Aorta (tissue), 5 donors: ENCODE measurements around the gene DONSON. TPM values are rescaled to one million over a fixed set of nuclear protein-coding genes. Genes with fewer than 3 reads are reported as not detected.

Experiments used
- ATAC-seq: fragments of 200-7000 bp; cut with Tn5 transposase; one replicate; pipeline ENCODE4 v1.9.1; 2022; ENCODE audit warnings: moderate library complexity; ENCODE audit not compliant: low FRiP score
- DNase-seq, 2 donors: peaks; one replicate each; pipeline ENCODE4 v3.0.0-alpha.2; 2020
- H3K27ac ChIP-seq, 2 donors: one replicate each; pipeline ENCODE4 v1.5.1; 2013; ENCODE audit warnings: low read length in 2 of 2, mild to moderate bottlenecking in 2 of 2, moderate library complexity in 2 of 2, control low read depth in 1 of 2, inconsistent platforms in 1 of 2, low read depth in 1 of 2
- H3K27me3 ChIP-seq, 2 donors: one replicate each; pipeline ENCODE4 v1.6.1; 2013; ENCODE audit warnings: control low read depth in 1 of 2, low read length in 1 of 2, mild to moderate bottlenecking in 1 of 2, moderate library complexity in 1 of 2; ENCODE audit not compliant: insufficient read depth in 2 of 2, control insufficient read depth in 1 of 2
- H3K36me3 ChIP-seq, 2 donors: one replicate each; pipeline ENCODE4 v1.6.1; 2013; ENCODE audit warnings: control low read depth in 1 of 2, low read length in 1 of 2, mild to moderate bottlenecking in 1 of 2; ENCODE audit not compliant: insufficient read depth in 2 of 2, control insufficient read depth in 1 of 2
- H3K4me1 ChIP-seq, 2 donors: one replicate each; pipeline ENCODE4 v1.6.1; 2013; ENCODE audit warnings: low read length in 2 of 2, control low read depth in 1 of 2, mild to moderate bottlenecking in 1 of 2, moderate library complexity in 1 of 2; ENCODE audit not compliant: insufficient read depth in 2 of 2, control insufficient read depth in 1 of 2
- H3K4me3 ChIP-seq, 2 donors: one replicate each; pipeline ENCODE4 v1.5.1; 2013; ENCODE audit warnings: low read length in 2 of 2, control low read depth in 1 of 2, mild to moderate bottlenecking in 1 of 2
- H3K9me3 ChIP-seq: one replicate; pipeline ENCODE4 v1.6.1; 2013; ENCODE audit warnings: mild to moderate bottlenecking, low read length; ENCODE audit not compliant: control insufficient read depth
- WGBS, 2 donors: extraction: QIAGEN DNeasy Blood & Tissue Kit; methylation state at CpG; one replicate each; pipeline ENCODE4 v1.1.7; 2013; 5-methylcytosine and 5-hydroxymethylcytosine counted together
- intact Hi-C, 2 donors: fragments of 100-400 bp; cut with DNase I; formaldehyde crosslinking; loops; one replicate each; pipeline versions ENCODE4 v1.14.2 to v1.15.0; 2022
- polyA plus RNA-seq, 2 donors: library from polyadenylated mRNA; stranded (reverse); fragments of 200-250 nt; gene quantifications; one replicate each; pipeline ENCODE4 v1.2.3, GENCODE V29; 2013
- total RNA-seq, 2 donors: library from RNA; stranded (reverse); fragmentation: NEBNext Ultra II Directional; extraction: Animal tissue kit (Norgen Biotek cat#: 25700); gene quantifications; one replicate each; pipeline ENCODE4 v1.2.1, GENCODE V29; 2021
- donor health status: healthy with polysubstance abuse.
- donor health status: Bipolar disorder and iron deficiency.
- donor health status: DM: no; HTN: no; CAD: no.
- donor health status: DM: no; HTN: no; CAD: no.
- donor health status: DM: yes; HTN: yes; CAD: no.

DONSON gene
- total and polyA plus RNA-seq, 4 donors = 2.5 to 12.4 (median 9.7) TPM

GRCh38 chr21:33540711-33541104 lies 47.8 kb downstream of the DONSON start:
- no peaks in the 10 kb centered on the region for H3K27me3 ChIP-seq
- 78 to 84% methylated on average over 3 of the region's 3 CpGs for WGBS, 2 donors
- H3K36me3 ChIP-seq = no peaks in the 10 kb centered on the region
- H3K4me1 ChIP-seq = no peaks in the 10 kb centered on the region
- ATAC-seq (no peak), DNase-seq (no peak)
- intact Hi-C loops = no loop called here
- H3K4me3 ChIP-seq = no peak overlapping the region
- H3K27ac ChIP-seq = no peak overlapping the region
- H3K9me3 ChIP-seq = no peaks in the 10 kb centered on the region

GRCh38 chr21:33539616-33540015 lies 48.9 kb downstream of the DONSON start:
- Histone ChIP-seq H3K27ac (no peak overlapping the region), H3K27me3 (no peaks in the 10 kb centered on the region), H3K4me3 (no peak overlapping the region), H3K4me1 (no peaks in the 10 kb centered on the region), H3K9me3 (no peaks in the 10 kb centered on the region), H3K36me3 (peaks cover 0 to under 1% of the 10 kb centered on the region in 2 donors)
- WGBS, 2 donors = 87 to 89% methylated on average over 4 of the region's 4 CpGs
- DNase-seq = no peak
- ATAC-seq = no peak
- intact Hi-C loops = no loop called here

GRCh38 chr21:33537212-33537611 lies 51.3 kb downstream of the DONSON start:
- no peaks in the 10 kb centered on the region for H3K27me3 ChIP-seq
- no peaks in the 10 kb centered on the region for H3K9me3 ChIP-seq
- H3K27ac ChIP-seq = no peak overlapping the region
- intact Hi-C loops = no loop called here
- H3K4me3 ChIP-seq = no peak overlapping the region
- H3K4me1 ChIP-seq = no peaks in the 10 kb centered on the region
- WGBS, 2 donors = 93 to 95% methylated on average over 2 of the region's 2 CpGs
- DNase-seq = no peak
- peaks cover 0 to 5% of the 10 kb centered on the region in 2 donors for H3K36me3 ChIP-seq
- no peak for ATAC-seq

- no peaks in the 10 kb centered on the region for H3K27me3 ChIP-seq
- H3K9me3 ChIP-seq = no peaks in the 10 kb centered on the region
- intact Hi-C loops = no loop called here
- H3K4me3 ChIP-seq = no peak overlapping the region
- H3K27ac ChIP-seq = no peak overlapping the region
- H3K36me3 ChIP-seq = peaks cover 0 to 5% of the 10 kb centered on the region in 2 donors
- DNase-seq = no peak
- 85 to 90% methylated on average over 3 of the region's 3 CpGs for WGBS, 2 donors
- no peaks in the 10 kb centered on the region for H3K4me1 ChIP-seq
- ATAC-seq = no peak
Observed at GRCh38 chr21:33531007-33531406, 57.5 kb downstream of the DONSON start.

Other genes starting within 250 kb of the DONSON start
- 10 to 100 TPM; 56.2 to 81.1 TPM for gene IFNGR2, start 185.3 kb downstream of the DONSON start, total RNA-seq
- 10 to 100 TPM; 54.1 to 69.1 TPM for gene IFNGR2, start 185.3 kb downstream of the DONSON start, polyA plus RNA-seq
- 10 to 100 TPM; 37.8 to 45.2 TPM for gene TMEM50B, start 108.7 kb downstream of the DONSON start, total RNA-seq
- gene TMEM50B, start 108.7 kb downstream of the DONSON start, polyA plus RNA-seq = 100 to 1,000 TPM in 1 of 2 donors, 10 to 100 TPM in 1; 30.3 to 128 TPM
- gene DNAJC28, start 97.0 kb downstream of the DONSON start, total RNA-seq = 1 to 10 TPM; 1.2 to 2.7 TPM
- 1 to 10 TPM in 1 of 2 donors, under 1 TPM in 1; 0.56 to 3.0 TPM for gene DNAJC28, start 97.0 kb downstream of the DONSON start, polyA plus RNA-seq
- gene GART, start 46.6 kb downstream of the DONSON start, total RNA-seq = 10 to 100 TPM; 53.7 to 60.6 TPM
- 10 to 100 TPM; 13.6 to 28.8 TPM for gene GART, start 46.6 kb downstream of the DONSON start, polyA plus RNA-seq
- 100 to 1,000 TPM; 322 to 350 TPM for gene SON, start 45.6 kb downstream of the DONSON start, total RNA-seq
- gene SON, start 45.6 kb downstream of the DONSON start, polyA plus RNA-seq = 100 to 1,000 TPM in 1 of 2 donors, 10 to 100 TPM in 1; 57.8 to 285 TPM
- 10 to 100 TPM; 49.4 to 65.2 TPM for gene CRYZL1, start 53.1 kb upstream of the DONSON start, total RNA-seq
- 10 to 100 TPM; 57.7 to 65.2 TPM for gene CRYZL1, start 53.1 kb upstream of the DONSON start, polyA plus RNA-seq
- gene ITSN1, start 53.8 kb upstream of the DONSON start, total RNA-seq = 100 to 1,000 TPM in 1 of 2 donors, 10 to 100 TPM in 1; 52.7 to 103 TPM
- 10 to 100 TPM; 20.8 to 21.5 TPM for gene ITSN1, start 53.8 kb upstream of the DONSON start, polyA plus RNA-seq